K562 (cell line): ENCODE measurements around the gene VAMP8. TPM values are rescaled to one million over a fixed set of nuclear protein-coding genes. Genes with fewer than 3 reads are reported as not detected.
A peak's percentile ranks its signal among the peaks of the same experiment; 100 is the strongest.

ENCODE experiments used
- CBFB ChIP-seq: sonication (generic); formaldehyde crosslinking; IDR thresholded peaks from 2 replicates; pipeline ENCODE4 v1.4.0; 2020; ENCODE audit warnings: mild to moderate bottlenecking, missing genetic modification reagents
- DMBX1 ChIP-seq: fragments of 250-450 bp; sonication (Bioruptor Pico); IDR thresholded peaks from 2 replicates; pipeline ENCODE4 v1.8.0; 2022; ENCODE audit warnings: inconsistent platforms, mild to moderate bottlenecking, moderate library complexity, borderline replicate concordance
- ELF4 ChIP-seq: fragments of 450-650 bp; formaldehyde crosslinking; IDR thresholded peaks from 2 replicates; pipeline ENCODE4 v1.4.0; 2022; ENCODE audit warnings: missing genetic modification characterization
- EWSR1 ChIP-seq: fragments of 450-650 bp; IDR thresholded peaks from 2 replicates; pipeline ENCODE4 v1.6.1; 2018; ENCODE audit warnings: borderline replicate concordance, mild to moderate bottlenecking, low read depth, moderate library complexity; ENCODE audit not compliant: partially characterized antibody
- FOXK1 ChIP-seq: sonication (generic); formaldehyde crosslinking; IDR thresholded peaks from 2 replicates; pipeline ENCODE4 v1.8.0; 2022; ENCODE audit warnings: missing genetic modification reagents, mild to moderate bottlenecking, borderline replicate concordance
- NFRKB ChIP-seq: fragments of 450-650 bp; IDR thresholded peaks from 2 replicates; pipeline ENCODE4 v1.6.1; 2016; ENCODE audit warnings: low read depth
- ZNF263 ChIP-seq: sonication (generic); formaldehyde crosslinking; IDR thresholded peaks from 2 replicates; pipeline ENCODE4 v1.8.0; 2022; ENCODE audit warnings: mild to moderate bottlenecking, missing genetic modification reagents, borderline replicate concordance
- ZNF699 ChIP-seq: fragments of 250-450 bp; sonication (Bioruptor Pico); IDR thresholded peaks from 2 replicates; pipeline ENCODE4 v1.8.0; 2021; ENCODE audit warnings: mild to moderate bottlenecking, moderate library complexity; ENCODE audit not compliant: insufficient replicate concordance
- ZNF717 ChIP-seq: fragments of 250-450 bp; sonication (Bioruptor Pico); IDR thresholded peaks from 2 replicates; pipeline ENCODE4 v1.5.0; 2021
- polyA plus RNA-seq, 8 experiments: library from polyadenylated mRNA; depleted of rRNA in 4 of 8; stranded (reverse) in 5 of 8; unstranded in 3 of 8; fragments of >200 nt; fragmentation: Nextera tagmentation in 2 of 8; fragmentation: Illumina TruSeq in 1 of 8; extraction: Ambion mirVana in 2 of 8; extraction: Trizol in 1 of 8; gene quantifications; 2 replicates each; pipeline versions ENCODE4 v1.2.1 to v1.2.3, GENCODE V29; 2011 to 2014; ENCODE audit warnings: inconsistent platforms in 1 of 8, missing spikeins in 1 of 8
- total RNA-seq, 7 experiments: library from RNA; depleted of rRNA in 6 of 7; stranded (reverse); fragments of >200 nt in 6 of 7; fragmentation: Illumina TruSeq in 2 of 7; extraction: Trizol in 2 of 7; gene quantifications; 2 replicates each; pipeline versions ENCODE4 v1.2.1 to v1.2.3, GENCODE V29; 2011 to 2021; ENCODE audit warnings: low replicate concordance in 1 of 7
- TF ChIP-seq, protein P1 (sequence below): fragments of 450-650 bp; IDR thresholded peaks from 2 replicates; pipeline ENCODE4 v1.6.1; 2016; ENCODE audit warnings: mild to moderate bottlenecking, moderate library complexity
- TF ChIP-seq, protein P2 (sequence below), 3 experiments: fragments of 200-800 bp in 1 of 3; sonication (Bioruptor generic) in 1 of 3; sonication (generic) in 1 of 3; formaldehyde crosslinking in 1 of 3; IDR thresholded peaks; 2 replicates each; pipeline versions ENCODE4 v1.6.1 to v1.8.0; 2016 to 2022; ENCODE audit warnings: mild to moderate bottlenecking in 2 of 3, missing compliant biosample characterization in 2 of 3, missing genetic modification characterization in 2 of 3, missing genetic modification reagents in 1 of 3
- TF ChIP-seq, protein P3 (sequence below): fragments of 250-450 bp; sonication (Bioruptor Pico); IDR thresholded peaks from 2 replicates; pipeline ENCODE4 v1.4.0; 2020; ENCODE audit warnings: mild to moderate bottlenecking, moderate library complexity

Gene VAMP8
- total and polyA plus RNA-seq, 9 of the 15 experiments (the other 6 are each of a cell fraction or from before 2014, with no cell fraction given): 107 to 571 (median 248) TPM

GRCh38 chr2:85578243-85579180 lies 1.1 kb downstream of the VAMP8 start (continued):
- TF ChIP-seq, protein P1, sequence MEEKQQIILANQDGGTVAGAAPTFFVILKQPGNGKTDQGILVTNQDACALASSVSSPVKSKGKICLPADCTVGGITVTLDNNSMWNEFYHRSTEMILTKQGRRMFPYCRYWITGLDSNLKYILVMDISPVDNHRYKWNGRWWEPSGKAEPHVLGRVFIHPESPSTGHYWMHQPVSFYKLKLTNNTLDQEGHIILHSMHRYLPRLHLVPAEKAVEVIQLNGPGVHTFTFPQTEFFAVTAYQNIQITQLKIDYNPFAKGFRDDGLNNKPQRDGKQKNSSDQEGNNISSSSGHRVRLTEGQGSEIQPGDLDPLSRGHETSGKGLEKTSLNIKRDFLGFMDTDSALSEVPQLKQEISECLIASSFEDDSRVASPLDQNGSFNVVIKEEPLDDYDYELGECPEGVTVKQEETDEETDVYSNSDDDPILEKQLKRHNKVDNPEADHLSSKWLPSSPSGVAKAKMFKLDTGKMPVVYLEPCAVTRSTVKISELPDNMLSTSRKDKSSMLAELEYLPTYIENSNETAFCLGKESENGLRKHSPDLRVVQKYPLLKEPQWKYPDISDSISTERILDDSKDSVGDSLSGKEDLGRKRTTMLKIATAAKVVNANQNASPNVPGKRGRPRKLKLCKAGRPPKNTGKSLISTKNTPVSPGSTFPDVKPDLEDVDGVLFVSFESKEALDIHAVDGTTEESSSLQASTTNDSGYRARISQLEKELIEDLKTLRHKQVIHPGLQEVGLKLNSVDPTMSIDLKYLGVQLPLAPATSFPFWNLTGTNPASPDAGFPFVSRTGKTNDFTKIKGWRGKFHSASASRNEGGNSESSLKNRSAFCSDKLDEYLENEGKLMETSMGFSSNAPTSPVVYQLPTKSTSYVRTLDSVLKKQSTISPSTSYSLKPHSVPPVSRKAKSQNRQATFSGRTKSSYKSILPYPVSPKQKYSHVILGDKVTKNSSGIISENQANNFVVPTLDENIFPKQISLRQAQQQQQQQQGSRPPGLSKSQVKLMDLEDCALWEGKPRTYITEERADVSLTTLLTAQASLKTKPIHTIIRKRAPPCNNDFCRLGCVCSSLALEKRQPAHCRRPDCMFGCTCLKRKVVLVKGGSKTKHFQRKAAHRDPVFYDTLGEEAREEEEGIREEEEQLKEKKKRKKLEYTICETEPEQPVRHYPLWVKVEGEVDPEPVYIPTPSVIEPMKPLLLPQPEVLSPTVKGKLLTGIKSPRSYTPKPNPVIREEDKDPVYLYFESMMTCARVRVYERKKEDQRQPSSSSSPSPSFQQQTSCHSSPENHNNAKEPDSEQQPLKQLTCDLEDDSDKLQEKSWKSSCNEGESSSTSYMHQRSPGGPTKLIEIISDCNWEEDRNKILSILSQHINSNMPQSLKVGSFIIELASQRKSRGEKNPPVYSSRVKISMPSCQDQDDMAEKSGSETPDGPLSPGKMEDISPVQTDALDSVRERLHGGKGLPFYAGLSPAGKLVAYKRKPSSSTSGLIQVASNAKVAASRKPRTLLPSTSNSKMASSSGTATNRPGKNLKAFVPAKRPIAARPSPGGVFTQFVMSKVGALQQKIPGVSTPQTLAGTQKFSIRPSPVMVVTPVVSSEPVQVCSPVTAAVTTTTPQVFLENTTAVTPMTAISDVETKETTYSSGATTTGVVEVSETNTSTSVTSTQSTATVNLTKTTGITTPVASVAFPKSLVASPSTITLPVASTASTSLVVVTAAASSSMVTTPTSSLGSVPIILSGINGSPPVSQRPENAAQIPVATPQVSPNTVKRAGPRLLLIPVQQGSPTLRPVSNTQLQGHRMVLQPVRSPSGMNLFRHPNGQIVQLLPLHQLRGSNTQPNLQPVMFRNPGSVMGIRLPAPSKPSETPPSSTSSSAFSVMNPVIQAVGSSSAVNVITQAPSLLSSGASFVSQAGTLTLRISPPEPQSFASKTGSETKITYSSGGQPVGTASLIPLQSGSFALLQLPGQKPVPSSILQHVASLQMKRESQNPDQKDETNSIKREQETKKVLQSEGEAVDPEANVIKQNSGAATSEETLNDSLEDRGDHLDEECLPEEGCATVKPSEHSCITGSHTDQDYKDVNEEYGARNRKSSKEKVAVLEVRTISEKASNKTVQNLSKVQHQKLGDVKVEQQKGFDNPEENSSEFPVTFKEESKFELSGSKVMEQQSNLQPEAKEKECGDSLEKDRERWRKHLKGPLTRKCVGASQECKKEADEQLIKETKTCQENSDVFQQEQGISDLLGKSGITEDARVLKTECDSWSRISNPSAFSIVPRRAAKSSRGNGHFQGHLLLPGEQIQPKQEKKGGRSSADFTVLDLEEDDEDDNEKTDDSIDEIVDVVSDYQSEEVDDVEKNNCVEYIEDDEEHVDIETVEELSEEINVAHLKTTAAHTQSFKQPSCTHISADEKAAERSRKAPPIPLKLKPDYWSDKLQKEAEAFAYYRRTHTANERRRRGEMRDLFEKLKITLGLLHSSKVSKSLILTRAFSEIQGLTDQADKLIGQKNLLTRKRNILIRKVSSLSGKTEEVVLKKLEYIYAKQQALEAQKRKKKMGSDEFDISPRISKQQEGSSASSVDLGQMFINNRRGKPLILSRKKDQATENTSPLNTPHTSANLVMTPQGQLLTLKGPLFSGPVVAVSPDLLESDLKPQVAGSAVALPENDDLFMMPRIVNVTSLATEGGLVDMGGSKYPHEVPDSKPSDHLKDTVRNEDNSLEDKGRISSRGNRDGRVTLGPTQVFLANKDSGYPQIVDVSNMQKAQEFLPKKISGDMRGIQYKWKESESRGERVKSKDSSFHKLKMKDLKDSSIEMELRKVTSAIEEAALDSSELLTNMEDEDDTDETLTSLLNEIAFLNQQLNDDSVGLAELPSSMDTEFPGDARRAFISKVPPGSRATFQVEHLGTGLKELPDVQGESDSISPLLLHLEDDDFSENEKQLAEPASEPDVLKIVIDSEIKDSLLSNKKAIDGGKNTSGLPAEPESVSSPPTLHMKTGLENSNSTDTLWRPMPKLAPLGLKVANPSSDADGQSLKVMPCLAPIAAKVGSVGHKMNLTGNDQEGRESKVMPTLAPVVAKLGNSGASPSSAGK: peak; percentile 89; the same call in 1 of the 2 replicates
- TF ChIP-seq NFRKB (no peak), ZNF263 (CRISPR knock-in tag) (no peak), EWSR1 (no peak), FOXK1 (no peak), DMBX1 (CRISPR knock-in tag) (peak; percentile 66), ZNF717 (CRISPR knock-in tag) (no peak), ZNF699 (CRISPR knock-in tag) (no peak), CBFB (0 out of 2 replicates have a peak, but pooled peaks have one; percentile 43), ELF4 (CRISPR knock-in tag) (no peak)
- TF ChIP-seq, protein P2, sequence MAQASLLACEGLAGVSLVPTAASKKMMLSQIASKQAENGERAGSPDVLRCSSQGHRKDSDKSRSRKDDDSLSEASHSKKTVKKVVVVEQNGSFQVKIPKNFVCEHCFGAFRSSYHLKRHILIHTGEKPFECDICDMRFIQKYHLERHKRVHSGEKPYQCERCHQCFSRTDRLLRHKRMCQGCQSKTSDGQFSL (CRISPR knock-in tag; IDR thresholded peaks at IDR 0.05): no peak
- TF ChIP-seq, protein P2 (tag; IDR thresholded peaks at IDR 0.05): no peak
- TF ChIP-seq, protein P3, sequence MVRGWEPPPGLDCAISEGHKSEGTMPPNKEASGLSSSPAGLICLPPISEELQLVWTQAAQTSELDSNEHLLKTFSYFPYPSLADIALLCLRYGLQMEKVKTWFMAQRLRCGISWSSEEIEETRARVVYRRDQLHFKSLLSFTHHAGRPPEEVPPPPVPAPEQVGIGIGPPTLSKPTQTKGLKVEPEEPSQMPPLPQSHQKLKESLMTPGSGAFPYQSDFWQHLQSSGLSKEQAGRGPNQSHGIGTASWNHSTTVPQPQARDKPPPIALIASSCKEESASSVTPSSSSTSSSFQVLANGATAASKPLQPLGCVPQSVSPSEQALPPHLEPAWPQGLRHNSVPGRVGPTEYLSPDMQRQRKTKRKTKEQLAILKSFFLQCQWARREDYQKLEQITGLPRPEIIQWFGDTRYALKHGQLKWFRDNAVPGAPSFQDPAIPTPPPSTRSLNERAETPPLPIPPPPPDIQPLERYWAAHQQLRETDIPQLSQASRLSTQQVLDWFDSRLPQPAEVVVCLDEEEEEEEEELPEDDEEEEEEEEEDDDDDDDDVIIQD (CRISPR knock-in tag): no peak
